ENCODE results near the gene GTPBP1.

The GTPBP1 gene

DNA sequence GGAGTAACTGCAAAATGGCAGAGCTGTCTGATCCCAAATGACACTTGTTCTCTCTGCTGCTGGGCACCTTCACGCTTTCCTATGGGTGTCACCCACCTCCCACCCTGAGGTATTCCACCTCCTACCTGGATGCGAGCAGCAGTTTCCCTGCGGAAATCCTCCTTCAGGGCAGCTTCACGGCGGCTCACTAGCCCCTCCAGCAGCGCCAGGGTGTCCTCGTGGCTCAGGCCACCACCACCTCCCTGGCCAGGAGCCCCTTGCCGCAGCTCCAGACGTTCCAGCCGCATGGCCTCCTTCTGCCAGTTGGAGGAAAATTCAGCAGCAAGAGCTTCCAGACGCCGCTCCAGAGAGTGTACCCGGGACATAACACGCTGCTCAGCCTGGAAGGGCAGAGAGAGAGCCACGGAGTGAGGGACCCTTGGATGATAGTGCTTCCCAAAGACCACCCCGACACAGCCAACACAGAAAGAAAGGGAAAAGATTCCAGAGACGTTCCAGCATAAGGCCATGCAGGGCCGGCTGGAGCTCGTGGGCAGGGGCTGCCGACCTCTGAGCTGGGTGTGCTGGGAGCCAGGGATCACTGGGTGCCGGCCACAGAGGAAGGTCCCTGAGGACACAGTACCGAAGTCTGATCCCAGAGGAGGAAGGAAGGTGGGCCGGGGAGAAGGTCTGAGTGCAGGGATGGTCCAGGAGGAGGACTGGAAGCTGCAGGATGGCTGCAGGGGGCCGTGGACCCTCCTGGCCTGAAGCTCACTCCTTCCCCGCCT is 36.6 kb downstream of the GTPBP1 start:
- no peak for DNase-seq

DNA sequence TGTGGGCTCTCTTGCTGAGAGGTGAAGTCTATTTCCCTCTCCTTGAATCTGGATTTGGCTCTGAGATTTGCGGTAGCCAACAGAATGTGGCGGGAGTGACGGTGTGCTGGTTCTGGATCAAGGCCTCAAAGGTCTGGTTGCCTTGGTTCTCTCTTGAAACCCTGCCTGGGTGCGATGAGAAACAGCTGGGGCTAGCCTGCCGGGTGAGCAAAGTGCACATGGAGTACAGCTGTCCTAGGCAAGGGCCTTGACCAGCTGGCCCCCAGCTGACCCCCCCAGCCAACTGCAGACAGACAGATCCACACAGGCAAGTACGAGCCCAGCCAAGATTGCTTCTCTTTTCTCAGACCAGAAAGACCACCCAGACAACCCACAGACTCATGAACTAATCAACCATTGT is 39.2 kb downstream of the GTPBP1 start:
- DNase-seq, result no peak

DNA sequence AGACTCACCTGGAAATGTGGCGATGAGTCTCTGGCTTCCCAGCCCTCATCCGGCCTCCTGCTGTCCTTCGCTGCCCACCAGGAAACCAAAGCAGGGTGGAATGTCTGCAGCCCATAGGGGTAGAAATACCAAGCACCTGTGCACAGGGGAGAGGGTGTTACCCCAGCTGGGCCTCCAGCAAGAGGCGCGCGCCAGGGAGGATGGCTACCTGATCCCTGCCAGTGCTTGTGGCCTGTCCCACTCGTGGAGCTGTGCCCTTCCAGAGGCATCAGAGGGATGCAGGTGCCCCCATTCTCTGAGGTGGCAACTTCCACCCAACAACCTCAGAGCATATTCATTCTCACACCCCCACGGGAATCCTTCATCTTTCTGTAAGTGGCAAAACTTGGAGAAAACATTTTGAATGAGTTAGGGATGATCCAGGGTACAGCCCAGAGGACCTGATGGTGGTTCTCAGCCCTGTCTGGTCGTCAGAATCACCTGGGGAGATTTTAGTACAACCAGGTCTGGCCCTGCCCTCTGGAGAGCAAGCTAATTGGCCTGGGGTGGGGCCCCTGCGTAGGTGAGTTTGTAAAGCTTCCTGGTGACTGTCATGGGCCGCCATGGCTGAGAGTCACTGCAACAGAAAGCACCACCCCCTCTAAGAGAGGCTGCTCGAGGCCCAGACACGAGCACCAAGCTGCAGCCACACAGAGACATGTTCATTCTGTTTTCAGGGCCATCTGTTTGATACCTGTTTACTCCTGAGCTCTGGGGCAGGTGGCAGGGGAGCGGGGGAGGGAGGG is 40.1 kb downstream of the GTPBP1 start:
- DNase-seq, result no peak

- DNase-seq, result no peak
Measured at GRCh38 chr22:38748487-38749136, 42.9 kb downstream of the GTPBP1 start.

DNA sequence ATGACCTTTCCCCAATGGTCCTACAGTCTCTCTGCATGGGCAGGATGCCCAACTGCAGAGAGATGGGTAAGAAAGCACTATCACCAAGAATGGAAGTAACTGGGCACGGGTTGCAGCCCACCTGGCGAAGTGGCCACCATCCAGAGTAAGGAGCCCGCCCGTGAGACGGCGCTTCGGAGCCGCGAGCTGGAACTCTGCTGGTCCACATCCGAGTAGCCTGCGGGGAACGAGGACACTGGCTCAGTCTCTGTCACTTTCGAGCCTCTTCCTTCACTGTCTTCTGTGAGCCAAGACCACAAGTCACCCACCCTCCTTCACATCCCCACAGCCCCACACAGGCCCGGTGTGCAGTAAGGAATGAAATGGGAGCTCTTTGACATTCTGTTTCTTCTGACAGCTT is 44.4 kb downstream of the GTPBP1 start:
- DNase-seq, result no peak

GRCh38 chr22:38750638-38751037 is 44.9 kb downstream of the GTPBP1 start:
- DNase-seq, result no peak

DNA sequence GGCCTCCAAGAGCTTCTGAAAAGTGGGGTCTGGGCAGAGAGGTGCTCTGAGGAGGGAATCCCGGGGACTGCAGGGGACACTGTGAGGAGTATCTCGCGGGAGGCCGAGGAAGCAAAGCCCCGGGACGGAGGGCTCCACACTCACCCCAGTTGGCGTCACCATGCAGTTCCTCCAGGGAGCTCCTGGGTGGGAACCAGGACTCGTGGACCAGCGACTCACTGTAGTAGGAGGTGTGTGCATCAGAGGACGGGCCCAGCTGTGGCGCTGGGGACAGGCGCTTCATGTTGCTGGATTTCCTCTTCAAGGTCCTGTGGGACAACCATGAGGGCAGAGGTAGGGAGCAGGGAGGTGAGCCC is 45.3 kb downstream of the GTPBP1 start:
- no peak for DNase-seq

GRCh38 chr22:38751422-38752346 is 45.9 kb downstream of the GTPBP1 start:
- DNase-seq, result peak; percentile 81

DNA sequence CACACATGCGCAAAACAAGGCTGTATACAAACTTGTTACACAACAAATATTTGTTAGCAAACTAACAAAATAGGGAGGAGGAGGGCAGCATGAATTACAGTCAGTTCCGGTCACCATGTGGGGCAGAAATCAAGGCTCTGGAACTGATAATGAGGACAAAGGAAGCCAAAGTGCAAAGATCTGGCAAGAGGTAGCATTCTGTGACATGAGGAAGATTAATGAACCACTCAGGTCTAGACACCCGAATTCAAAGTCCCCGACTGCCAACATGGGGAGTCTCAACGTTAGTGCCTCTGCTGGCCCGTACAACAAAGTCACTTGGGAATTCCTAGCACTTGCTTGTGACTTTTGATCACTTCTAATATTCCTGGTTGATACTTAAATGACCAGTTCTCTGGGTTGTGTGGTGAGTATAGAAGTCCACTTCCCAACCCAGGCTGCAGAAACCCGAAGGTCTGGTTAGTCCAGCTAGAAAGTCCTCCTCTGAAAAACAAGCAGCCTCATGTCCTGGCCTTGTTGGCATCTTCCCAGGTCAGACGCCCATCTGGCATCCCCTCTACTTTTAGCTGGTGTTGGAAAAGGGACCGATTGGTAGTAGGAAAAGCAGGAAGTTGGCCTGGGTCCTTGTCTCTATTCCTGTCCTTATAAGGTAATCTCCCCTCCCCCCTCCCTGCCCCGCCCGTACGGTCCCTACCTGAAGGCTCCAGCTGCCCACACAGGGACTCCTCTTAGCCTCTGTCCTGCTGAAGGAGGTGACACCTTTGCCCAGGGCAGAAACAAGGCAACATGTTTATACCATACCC is 48.4 kb downstream of the GTPBP1 start:
- no peak for DNase-seq

GRCh38 chr22:38754751-38755154 is 49.0 kb downstream of the GTPBP1 start:
- DNase-seq, result peak; percentile 40

- DNase-seq, result peak; percentile 82
Measured at GRCh38 chr22:38755155-38755910, 49.6 kb downstream of the GTPBP1 start.

DNA sequence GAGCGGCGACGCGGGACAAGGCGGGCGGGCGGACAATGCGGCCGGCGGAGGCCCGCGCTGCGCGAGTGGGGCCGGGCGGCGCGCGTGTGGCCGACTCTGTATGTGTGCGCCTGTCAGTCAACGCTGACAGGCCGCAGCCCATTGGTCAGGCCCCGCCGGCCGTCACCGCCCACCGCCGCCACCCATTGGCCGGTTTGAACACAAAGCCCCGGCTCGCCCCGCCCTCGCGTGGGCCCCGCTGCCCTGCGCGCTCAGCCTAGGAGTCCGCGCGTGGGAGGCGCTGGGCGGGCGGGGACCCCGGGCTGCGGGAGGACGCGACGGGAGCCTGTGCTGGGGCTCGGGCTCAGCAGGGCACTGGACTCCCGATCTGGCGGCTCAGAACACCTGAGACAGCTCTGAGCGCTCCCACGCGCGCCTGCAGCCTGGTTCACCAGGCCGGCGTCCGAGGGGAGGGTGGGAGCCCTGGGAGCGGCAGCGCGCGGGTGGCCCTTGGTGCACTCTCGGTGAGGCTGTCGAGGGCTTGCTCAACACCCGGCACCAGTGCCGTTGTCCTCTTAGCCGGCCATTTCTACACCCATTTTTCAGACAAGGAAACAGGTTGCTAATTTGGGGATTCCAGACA is 50.3 kb downstream of the GTPBP1 start, which contains the start of gene SUN2:
Gene SUN2, minus strand, starts transcription at position 88 of the 622 bp plus-strand sequence. CDS start 3,370 bp downstream, outside the sequence.
- DNase-seq, result peak; percentile 92

GRCh38 chr22:38756711-38757463 is 51.1 kb downstream of the GTPBP1 start:
- DNase-seq, result no peak

GRCh38 chr22:38757464-38757757 is 51.7 kb downstream of the GTPBP1 start:
- DNase-seq, result no peak

GRCh38 chr22:38758276-38758945 is 52.7 kb downstream of the GTPBP1 start:
- peak; percentile 60 for DNase-seq

DNA sequence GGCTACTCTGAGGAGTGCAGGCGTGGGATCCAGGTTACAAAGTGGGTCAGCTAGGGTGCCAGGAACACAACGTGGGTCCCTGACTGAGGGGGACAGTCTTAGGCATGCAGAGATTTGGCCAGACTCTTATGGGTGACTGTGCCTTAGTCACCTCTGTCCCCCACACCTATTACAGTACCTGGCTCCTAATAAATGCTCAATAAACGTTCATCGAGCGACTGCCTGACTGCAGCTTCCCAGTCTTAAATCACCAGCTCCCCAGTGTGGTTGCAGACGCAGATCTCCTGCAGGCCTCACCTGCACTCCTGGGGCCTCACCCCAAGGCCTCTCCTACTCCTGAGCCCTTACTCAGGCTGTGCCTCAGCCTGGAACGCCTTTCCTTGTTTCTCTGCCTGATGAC is 53.3 kb downstream of the GTPBP1 start:
- no peak for DNase-seq

- DNase-seq, result no peak
Measured at GRCh38 chr22:38760477-38761201, 54.9 kb downstream of the GTPBP1 start.
